ENCODE results near the gene PARD3.

The PARD3 gene

GRCh38 chr10:34102237-34102673, 712.8 kb downstream of the PARD3 start:
- POLR2A ChIA-PET: no interaction called here
- no peak for DNase-seq (ENCODE audit: extremely low spot score)
- CTCF ChIA-PET: no interaction called here
- TF ChIP-seq, protein P1, sequence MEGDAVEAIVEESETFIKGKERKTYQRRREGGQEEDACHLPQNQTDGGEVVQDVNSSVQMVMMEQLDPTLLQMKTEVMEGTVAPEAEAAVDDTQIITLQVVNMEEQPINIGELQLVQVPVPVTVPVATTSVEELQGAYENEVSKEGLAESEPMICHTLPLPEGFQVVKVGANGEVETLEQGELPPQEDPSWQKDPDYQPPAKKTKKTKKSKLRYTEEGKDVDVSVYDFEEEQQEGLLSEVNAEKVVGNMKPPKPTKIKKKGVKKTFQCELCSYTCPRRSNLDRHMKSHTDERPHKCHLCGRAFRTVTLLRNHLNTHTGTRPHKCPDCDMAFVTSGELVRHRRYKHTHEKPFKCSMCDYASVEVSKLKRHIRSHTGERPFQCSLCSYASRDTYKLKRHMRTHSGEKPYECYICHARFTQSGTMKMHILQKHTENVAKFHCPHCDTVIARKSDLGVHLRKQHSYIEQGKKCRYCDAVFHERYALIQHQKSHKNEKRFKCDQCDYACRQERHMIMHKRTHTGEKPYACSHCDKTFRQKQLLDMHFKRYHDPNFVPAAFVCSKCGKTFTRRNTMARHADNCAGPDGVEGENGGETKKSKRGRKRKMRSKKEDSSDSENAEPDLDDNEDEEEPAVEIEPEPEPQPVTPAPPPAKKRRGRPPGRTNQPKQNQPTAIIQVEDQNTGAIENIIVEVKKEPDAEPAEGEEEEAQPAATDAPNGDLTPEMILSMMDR (IDR thresholded peaks at IDR 0.05; ENCODE audit: control extremely low read depth, extremely low read depth, low read depth, missing control alignments): no peak

DNA sequence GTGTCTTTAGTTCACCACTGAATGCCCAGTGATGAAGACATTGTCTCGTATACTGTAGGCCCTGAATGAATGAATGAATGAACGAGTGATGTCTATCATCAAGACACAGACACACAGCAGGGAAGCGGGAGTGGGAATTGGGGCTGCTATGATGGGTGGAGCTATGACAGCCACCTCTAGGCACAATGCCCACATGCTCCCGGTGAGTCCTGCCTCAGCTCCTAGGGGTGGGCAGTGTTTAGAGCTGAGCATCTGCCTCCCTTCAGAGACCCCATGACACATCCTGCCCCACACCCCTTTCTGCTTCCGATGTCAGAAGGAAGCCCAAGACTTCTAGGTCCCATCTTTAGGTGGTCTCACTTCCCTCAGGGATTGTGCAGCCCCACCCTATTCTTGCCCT, 714.1 kb downstream of the PARD3 start:
- CTCF ChIA-PET: interaction anchor here (1.2 to 1.3 kb wide), 2 partner anchors 18 to 114 kb away, joined by 3 to 4 read pairs; no protein-coding TSS in a partner anchor
- TF ChIP-seq, protein P1 (IDR thresholded peaks at IDR 0.05; ENCODE audit: control extremely low read depth, extremely low read depth, low read depth, missing control alignments): no peak
- no peak for DNase-seq (ENCODE audit: extremely low spot score)
- POLR2A ChIA-PET: no interaction called here

GRCh38 chr10:34098821-34099567, 716.1 kb downstream of the PARD3 start:
- no peak for DNase-seq (ENCODE audit: extremely low spot score)
- TF ChIP-seq, protein P1 (IDR thresholded peaks at IDR 0.05; ENCODE audit: control extremely low read depth, extremely low read depth, low read depth, missing control alignments): no peak
- ChIA-PET POLR2A (no interaction called here), CTCF (no interaction called here)

DNA sequence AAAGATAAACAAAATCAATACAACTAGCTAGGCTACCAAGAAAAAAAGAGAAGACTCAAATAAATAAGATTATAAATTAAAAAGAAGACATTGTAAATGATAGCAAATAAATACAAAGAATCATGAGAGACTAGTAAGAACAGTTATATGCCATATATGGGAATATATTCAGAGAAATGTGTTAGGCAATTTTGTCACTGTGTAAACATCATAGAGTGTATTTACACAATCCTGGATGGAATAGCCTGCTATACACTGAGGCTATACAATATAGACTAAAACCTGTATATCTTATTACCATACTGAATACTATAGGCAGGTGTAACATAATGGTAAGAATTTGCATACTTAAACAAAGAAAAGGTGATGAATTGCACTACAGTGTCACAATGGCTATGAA, 717.4 kb downstream of the PARD3 start:
- TF ChIP-seq, protein P1 (IDR thresholded peaks at IDR 0.05; ENCODE audit: control extremely low read depth, extremely low read depth, low read depth, missing control alignments): no peak
- ChIA-PET POLR2A (no interaction called here), CTCF (no interaction called here)
- DNase-seq (ENCODE audit: extremely low spot score): no peak

- TF ChIP-seq, protein P1 (IDR thresholded peaks at IDR 0.05; ENCODE audit: control extremely low read depth, extremely low read depth, low read depth, missing control alignments): no peak
- DNase-seq (ENCODE audit: extremely low spot score): no peak
- ChIA-PET POLR2A (no interaction called here), CTCF (no interaction called here)
Observed at GRCh38 chr10:34094961-34095360, 720.1 kb downstream of the PARD3 start.

DNA sequence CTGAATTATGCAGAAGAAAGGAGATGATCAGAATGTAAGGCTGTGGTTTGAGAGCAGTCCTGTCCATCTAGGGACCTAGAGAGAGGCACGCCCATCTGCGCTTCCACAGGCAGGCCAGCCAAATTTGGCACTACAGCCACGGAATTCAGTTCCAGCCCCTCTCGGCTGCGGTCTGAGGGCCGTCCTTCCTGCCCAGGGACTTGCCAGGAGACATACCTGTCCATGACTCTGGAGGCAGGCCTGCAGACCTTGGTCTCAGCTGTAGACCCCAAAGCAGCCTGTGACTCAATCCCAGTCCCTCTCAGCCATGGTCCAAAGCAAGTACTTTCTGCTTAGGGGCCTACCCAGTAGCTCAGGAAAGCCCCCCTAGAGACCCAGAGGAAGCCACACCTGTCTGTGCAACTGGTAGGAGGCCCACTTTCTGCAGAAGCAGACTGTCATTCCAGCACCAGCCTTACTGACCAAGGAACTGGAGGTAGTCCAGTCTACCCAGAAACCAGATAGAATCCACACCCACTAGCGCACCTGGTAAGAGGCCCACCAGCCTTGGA, 720.9 kb downstream of the PARD3 start:
- no peak for DNase-seq (ENCODE audit: extremely low spot score)
- TF ChIP-seq, protein P1 (IDR thresholded peaks at IDR 0.05; ENCODE audit: control extremely low read depth, extremely low read depth, low read depth, missing control alignments): no peak
- POLR2A ChIA-PET: no interaction called here
- CTCF ChIA-PET: interaction anchor here (1.4 kb wide), 1 partner anchor 12 kb away, joined by 4 read pairs; no protein-coding TSS in a partner anchor

Measured in GM10248 (cell line).